ENCODE results near the gene EHD2.
"Not testable (repeated sequence)": the region's sequence is repeated elsewhere in the genome, so short reads cannot be mapped to it uniquely, and the experiment has no call there.

DNA sequence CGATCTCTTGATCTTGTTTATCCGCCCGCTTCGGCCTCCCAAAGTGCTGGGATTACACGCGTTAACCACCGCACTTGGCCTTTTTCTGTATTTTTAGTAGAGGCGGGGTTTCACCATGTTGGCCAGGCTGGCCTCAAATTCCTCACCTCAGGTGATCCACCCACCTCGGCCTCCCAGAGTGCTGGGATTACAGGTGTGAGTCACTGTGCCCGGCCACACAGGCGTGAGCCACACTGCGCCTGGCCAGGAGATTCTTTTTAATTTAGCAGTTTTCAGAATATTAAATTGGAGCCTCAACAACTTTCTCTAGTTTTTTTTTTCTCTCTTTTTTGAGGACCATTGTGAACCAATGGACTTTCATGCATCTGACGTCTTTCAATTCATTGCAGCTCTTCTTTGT, 76.6 kb downstream of the EHD2 start:
- TF ChIP-seq POLR2A (IDR thresholded peaks at IDR 0.05) = not testable (repeated sequence)
- TF ChIP-seq, protein P1, sequence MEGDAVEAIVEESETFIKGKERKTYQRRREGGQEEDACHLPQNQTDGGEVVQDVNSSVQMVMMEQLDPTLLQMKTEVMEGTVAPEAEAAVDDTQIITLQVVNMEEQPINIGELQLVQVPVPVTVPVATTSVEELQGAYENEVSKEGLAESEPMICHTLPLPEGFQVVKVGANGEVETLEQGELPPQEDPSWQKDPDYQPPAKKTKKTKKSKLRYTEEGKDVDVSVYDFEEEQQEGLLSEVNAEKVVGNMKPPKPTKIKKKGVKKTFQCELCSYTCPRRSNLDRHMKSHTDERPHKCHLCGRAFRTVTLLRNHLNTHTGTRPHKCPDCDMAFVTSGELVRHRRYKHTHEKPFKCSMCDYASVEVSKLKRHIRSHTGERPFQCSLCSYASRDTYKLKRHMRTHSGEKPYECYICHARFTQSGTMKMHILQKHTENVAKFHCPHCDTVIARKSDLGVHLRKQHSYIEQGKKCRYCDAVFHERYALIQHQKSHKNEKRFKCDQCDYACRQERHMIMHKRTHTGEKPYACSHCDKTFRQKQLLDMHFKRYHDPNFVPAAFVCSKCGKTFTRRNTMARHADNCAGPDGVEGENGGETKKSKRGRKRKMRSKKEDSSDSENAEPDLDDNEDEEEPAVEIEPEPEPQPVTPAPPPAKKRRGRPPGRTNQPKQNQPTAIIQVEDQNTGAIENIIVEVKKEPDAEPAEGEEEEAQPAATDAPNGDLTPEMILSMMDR (IDR thresholded peaks at IDR 0.05) = not testable (repeated sequence)

All from ovary (tissue), 3 donors.